HFF-Myc (cell line): ENCODE measurements around the gene VGF.
"Not testable (repeated sequence)": the region's sequence is repeated elsewhere in the genome, so short reads cannot be mapped to it uniquely, and the experiment has no call there.

Experiments
- DNase-seq: peaks from one replicate; pipeline ENCODE4 v3.0.0-alpha.2; 2011; ENCODE audit warnings: low read depth; ENCODE audit errors: extremely low read depth
- H3K4me3 ChIP-seq: replicated peaks from 2 replicates; pipeline ENCODE4 v1.5.1; 2011; ENCODE audit warnings: low read depth, mild to moderate bottlenecking, control low read depth, low read length
- TF ChIP-seq, protein P1 (sequence below): IDR thresholded peaks from 2 replicates; pipeline ENCODE4 v1.5.1; 2012; ENCODE audit warnings: mild to moderate bottlenecking, low read depth, low read length, control low read depth; ENCODE audit errors: missing control alignments

The VGF gene

DNA sequence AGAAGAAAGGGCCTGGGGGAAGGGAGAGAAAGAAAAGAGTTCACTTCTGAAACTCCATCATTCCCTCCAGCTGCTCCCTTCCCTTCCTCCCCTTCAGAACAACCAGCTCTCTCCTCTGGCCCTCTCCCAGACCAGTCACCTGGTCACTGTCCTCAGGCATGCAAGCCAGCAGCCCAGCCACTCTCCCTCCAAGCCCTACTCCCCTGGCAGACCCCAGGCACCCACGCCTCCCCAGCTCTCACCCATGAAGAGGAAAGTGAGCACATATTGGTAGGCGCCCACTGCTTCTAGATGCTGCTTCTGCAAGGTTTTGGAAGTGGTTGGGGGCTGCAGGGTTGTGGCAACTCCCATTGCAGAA, 35.1 kb upstream of the VGF start:
- TF ChIP-seq, protein P1, sequence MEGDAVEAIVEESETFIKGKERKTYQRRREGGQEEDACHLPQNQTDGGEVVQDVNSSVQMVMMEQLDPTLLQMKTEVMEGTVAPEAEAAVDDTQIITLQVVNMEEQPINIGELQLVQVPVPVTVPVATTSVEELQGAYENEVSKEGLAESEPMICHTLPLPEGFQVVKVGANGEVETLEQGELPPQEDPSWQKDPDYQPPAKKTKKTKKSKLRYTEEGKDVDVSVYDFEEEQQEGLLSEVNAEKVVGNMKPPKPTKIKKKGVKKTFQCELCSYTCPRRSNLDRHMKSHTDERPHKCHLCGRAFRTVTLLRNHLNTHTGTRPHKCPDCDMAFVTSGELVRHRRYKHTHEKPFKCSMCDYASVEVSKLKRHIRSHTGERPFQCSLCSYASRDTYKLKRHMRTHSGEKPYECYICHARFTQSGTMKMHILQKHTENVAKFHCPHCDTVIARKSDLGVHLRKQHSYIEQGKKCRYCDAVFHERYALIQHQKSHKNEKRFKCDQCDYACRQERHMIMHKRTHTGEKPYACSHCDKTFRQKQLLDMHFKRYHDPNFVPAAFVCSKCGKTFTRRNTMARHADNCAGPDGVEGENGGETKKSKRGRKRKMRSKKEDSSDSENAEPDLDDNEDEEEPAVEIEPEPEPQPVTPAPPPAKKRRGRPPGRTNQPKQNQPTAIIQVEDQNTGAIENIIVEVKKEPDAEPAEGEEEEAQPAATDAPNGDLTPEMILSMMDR, result no peak
- H3K4me3 ChIP-seq, result no peak overlapping the region
- DNase-seq, result no peak

DNA sequence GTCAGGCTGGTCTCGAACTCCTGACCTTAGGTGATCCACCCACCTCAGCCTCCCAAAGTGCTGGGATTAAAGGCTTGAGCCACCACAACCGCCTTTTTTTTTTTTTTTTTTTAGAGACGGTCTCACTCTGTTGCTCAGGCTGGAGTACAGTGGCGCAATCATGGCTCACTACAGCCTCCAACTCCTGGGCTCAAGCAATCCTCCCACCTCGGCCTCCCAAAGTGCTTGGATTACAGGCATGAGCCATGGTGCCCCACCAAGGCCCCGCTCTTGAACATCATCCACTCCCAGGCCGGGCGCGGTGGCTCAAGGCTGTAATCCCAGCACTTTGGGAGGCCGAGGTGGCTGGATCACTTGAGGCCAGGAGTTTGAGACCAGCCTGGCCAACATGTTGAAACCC, 34.2 kb upstream of the VGF start:
- not testable (repeated sequence) for DNase-seq

DNA sequence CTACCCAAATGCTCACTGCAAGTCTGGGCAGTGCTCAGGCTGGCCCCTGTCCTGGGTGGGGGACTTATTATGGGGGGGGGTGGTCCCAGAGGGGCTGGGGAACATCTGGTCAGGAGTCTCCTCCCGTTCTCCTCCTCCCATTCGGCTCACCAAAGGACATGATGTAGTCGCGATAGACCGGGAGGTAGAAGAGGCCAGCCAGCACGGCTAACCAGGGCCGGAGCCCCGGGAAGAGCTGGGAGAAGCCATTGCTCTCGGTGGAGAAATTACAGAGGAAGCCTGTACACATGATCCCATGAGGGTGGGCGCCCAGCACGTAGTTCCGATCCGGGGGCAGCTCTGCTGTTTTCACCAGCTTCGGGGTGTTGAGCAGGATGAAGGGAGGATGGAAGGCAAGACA, 33.1 kb upstream of the VGF start:
- no peak for DNase-seq
- H3K4me3 ChIP-seq, result no peak overlapping the region
- TF ChIP-seq, protein P1, result no peak

More for the DNA sequence above, 34.2 kb upstream of the VGF start:
- not testable (repeated sequence) for H3K4me3 ChIP-seq

DNA sequence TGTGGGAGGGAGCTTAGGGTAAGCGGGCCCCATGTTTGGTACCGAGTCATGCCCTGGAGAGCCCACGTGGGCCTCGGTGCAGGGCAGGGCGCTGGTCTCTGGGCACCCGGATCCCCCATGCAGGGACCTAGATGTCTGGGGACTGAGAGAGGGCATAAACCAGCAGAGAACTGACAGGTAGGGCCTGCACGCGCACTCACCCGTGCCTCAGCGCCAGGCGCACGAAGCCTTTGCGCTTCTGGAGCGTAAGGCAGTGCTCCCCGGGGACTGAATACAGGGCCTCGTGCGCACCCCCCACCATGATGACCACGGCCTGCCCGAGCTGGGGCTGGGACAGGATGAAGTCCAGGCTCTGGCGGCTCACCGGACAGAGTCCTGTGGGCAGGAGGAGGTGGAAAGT, 32.6 kb upstream of the VGF start:
- DNase-seq, result no peak
- H3K4me3 ChIP-seq, result no peak overlapping the region
- TF ChIP-seq, protein P1, result no peak

DNA sequence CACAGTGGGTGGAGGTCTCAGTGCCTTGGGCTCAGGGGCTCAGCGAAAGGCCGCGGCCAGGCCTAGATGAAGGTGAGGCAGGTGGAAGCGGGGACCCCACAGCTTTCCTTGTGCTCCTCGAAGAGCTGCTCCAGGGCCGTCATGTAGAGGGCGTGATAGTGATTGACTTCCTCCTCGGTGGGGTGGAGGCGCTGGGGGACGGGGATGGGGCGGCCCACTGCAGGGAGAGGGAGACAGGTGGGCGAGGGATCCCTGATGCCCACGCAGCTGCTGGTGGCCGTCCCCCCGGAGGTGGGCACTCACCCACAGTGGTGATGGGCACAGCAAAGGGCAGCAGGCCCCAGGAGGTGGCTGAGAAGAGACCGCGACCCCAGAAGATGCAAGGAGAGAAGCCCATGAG, 30.5 kb upstream of the VGF start:
- TF ChIP-seq, protein P1, result no peak
- H3K4me3 ChIP-seq, result no peak overlapping the region
- DNase-seq, result no peak

DNA sequence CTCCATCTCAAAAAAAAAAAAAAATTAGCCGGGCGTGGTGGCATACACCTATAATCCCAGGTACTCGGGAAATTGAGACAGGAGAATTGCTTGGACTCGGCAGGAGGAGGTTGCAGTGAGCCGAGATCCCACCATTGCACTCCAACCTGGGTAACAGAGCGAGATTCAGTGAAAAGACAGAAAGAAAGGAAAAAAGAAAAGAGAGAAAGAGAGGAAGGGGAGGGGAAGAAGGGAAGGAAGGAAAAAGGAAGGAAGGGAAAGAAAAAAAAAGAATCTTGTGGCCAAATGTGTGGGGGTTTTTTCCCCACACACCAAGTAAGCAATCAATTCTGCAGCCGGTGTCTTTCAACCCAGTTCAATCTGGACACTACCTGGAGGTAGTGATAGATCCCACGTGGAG, 23.7 kb upstream of the VGF start:
- DNase-seq, result no peak
- TF ChIP-seq, protein P1, result no peak
- H3K4me3 ChIP-seq, result no peak overlapping the region

DNA sequence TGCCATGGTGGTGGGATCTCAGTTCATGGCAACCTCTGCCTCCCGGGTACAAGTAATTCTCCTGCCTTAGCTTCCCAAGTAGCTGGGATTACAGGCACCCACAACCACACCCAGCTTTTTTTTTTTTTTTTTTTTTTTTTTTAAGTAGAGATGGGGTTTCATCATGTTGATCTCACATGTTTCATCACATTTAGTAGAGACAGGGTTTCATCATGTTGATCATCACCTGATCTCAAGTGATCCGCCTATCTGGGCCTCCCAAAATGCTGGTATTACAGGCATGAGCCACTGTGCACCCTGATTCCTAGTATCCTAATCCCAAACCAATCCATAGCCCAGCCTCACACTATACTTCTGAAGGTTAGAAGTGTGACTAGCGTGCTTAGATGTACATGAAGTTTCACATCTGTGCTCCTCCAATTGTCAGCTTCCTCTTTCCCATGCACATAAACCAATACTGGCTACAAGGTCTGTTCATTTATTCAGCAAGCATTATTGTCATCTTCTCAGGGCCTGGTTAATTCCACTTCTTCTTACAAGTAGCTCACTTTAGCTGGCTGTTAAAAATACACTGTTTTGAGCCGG, 21.6 kb upstream of the VGF start:
- no peak overlapping the region for H3K4me3 ChIP-seq
- DNase-seq, result no peak
- TF ChIP-seq, protein P1, result no peak
